ENCODE data around the gene COG2. TPM values are rescaled to one million over a fixed set of nuclear protein-coding genes. Genes with fewer than 3 reads are reported as not detected.

The COG2 gene
- total and polyA plus RNA-seq, 2 of the 8 experiments (the other 6 are each of a cell fraction or from before 2014, with no cell fraction given): 10.3 to 36.7 TPM

DNA sequence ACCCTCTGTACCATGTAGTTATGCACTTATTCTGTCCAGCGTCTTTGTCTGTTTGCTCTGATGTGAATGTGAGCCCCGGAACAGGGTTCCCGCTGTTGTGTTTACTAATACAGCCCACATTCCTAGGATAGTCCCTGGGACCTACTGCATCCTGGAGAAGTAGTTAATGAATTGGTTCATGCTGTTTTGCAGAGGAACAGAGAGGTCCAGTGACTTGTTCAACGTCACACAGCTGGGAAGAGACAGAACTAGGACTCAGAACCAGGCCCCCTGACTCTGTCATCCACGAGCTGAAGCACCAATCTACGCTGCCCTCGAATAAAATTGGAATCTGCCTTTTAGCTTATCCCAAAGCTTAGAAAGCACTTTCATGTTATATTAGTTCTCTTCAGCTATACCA is 70.9 kb downstream of the COG2 start:
- H3K79me1 ChIP-seq (ENCODE audit: low read depth, low read length): no peaks in the 10 kb centered on the region
- DNase-seq (ENCODE audit: low read depth in 1 of 2, low spot score in 2 of 2) (no peak), FAIRE-seq (no peak)
- no peak overlapping the region for H2BK15ac ChIP-seq (ENCODE audit: low read length)
- WGBS, 2 experiments (ENCODE audit: extremely low coverage in 1 of 2, insufficient coverage in 1 of 2, insufficient read length in 1 of 2, insufficient replicate concordance in 2 of 2, low coverage in 1 of 2, low lambda C conversion rate in 2 of 2, missing lambda C conversion rate in 1 of 2): 80% methylated on average over 7 of the region's 7 CpGs; no CpG with 5 or more reads in 1 of the 2 experiments
- no peak overlapping the region for H4K5ac ChIP-seq (ENCODE audit: insufficient read length, low read depth, low read length)
- H2BK120ac ChIP-seq (replicated peaks; ENCODE audit: low read depth, low read length): no peak overlapping the region
- H3K9ac ChIP-seq (replicated peaks in 1 of 4; ENCODE audit: extremely low read depth in 1 of 4, low read depth in 3 of 4, low read length in 3 of 4): no peak overlapping the region
- no peaks in the 10 kb centered on the region for H3K79me2 ChIP-seq (ENCODE audit: control insufficient read depth in 1 of 2, insufficient read depth in 2 of 2, low read length in 2 of 2)
- H3K9me3 ChIP-seq (ENCODE audit: insufficient read depth in 2 of 2, low read depth in 1 of 2, low read length in 1 of 2): no peaks in the 10 kb centered on the region
- TF ChIP-seq EP300 (IDR thresholded peaks at IDR 0.05; ENCODE audit: borderline replicate concordance in 1 of 2, low read depth in 2 of 2, low read length in 2 of 2): no peak
- peak; percentile 64; the same call in 1 of the 2 replicates for TF ChIP-seq KDM1A (IDR thresholded peaks at IDR 0.05; ENCODE audit: borderline replicate concordance, low read length)
- no peak for TF ChIP-seq SUZ12 (IDR thresholded peaks at IDR 0.05; ENCODE audit: low read length)
- no peaks in the 10 kb centered on the region for H3K36me3 ChIP-seq (ENCODE audit: control insufficient read depth in 2 of 4, insufficient read depth in 4 of 4, low read length in 3 of 4)
- no peaks in the 10 kb centered on the region; a peak in 1 of 7 replicates for H3K27me3 ChIP-seq (replicated peaks in 1 of 4; ENCODE audit: control insufficient read depth in 3 of 4, extremely low read depth in 1 of 4, insufficient read depth in 3 of 4, low read length in 3 of 4)
- ChIA-PET POLR2A (ENCODE audit: partially characterized antibody) (no interaction called here), CTCF (ENCODE audit: partially characterized antibody) (interaction anchor here (1.0 to 5.7 kb wide), 4 partner anchors 15 to 79 kb away, joined by 3 to 26 read pairs (median 9); no protein-coding TSS in a partner anchor)
- H2AK5ac ChIP-seq (ENCODE audit: low read depth, low read length): no peak overlapping the region
- H3K23me2 ChIP-seq (ENCODE audit: low read depth, low read length): no peaks in the 10 kb centered on the region
- H2AFZ ChIP-seq (ENCODE audit: low read length): no peak overlapping the region
- H2BK20ac ChIP-seq (ENCODE audit: low read length): no peak overlapping the region
- no peak overlapping the region for H4K8ac ChIP-seq (ENCODE audit: extremely low read depth, insufficient read depth, low read length)
- no peak overlapping the region for H3K4ac ChIP-seq (replicated peaks; ENCODE audit: insufficient read length, low read depth, low read length)
- H4K20me1 ChIP-seq (replicated peaks in 1 of 2; ENCODE audit: control insufficient read depth in 1 of 2, insufficient read depth in 2 of 2, low read length in 2 of 2): no peaks in the 10 kb centered on the region
- H3K23ac ChIP-seq (ENCODE audit: insufficient read length): no peak overlapping the region
- peaks cover 0 to 10% (median 4%) of the 10 kb centered on the region in 4 experiments; a peak in 4 of 7 replicates for H3K4me1 ChIP-seq (replicated peaks in 1 of 4; ENCODE audit: control insufficient read depth in 3 of 4, insufficient read depth in 4 of 4, low read length in 3 of 4)
- H2BK5ac ChIP-seq (ENCODE audit: low read depth, low read length): no peak overlapping the region
- H4K91ac ChIP-seq (replicated peaks; ENCODE audit: insufficient read length, low read length): no peak overlapping the region
- H3K4me3 ChIP-seq (ENCODE audit: extremely low read depth in 1 of 4, insufficient read depth in 2 of 4, low read depth in 3 of 4, low read length in 4 of 4): no peak overlapping the region
- no peak overlapping the region for H2BK12ac ChIP-seq (ENCODE audit: low read depth, low read length)
- H3K14ac ChIP-seq (ENCODE audit: insufficient read length): no peak overlapping the region
- no peak overlapping the region for H3K18ac ChIP-seq (ENCODE audit: extremely low read depth, low read length)
- H3K4me2 ChIP-seq (ENCODE audit: insufficient read depth in 1 of 2, low read depth in 2 of 2, low read length in 2 of 2): no peak overlapping the region
- no peak overlapping the region for H3K56ac ChIP-seq (replicated peaks; ENCODE audit: insufficient read length, low read depth, low read length)
- no peak overlapping the region for H3K27ac ChIP-seq (ENCODE audit: low read depth, low read length)

All from H1 (cell line).